PC-9 (cell line): ENCODE data around the gene ELMO2. TPM values are rescaled to one million over a fixed set of nuclear protein-coding genes. Genes with fewer than 3 reads are reported as not detected.

Experiments used
- BruUV-seq: library from RNA; stranded (reverse); fragments of 400-500 nt; replicated peaks from 2 replicates; lab custom pipeline; 2021; lab: Mats Ljungman, UMichigan
- CTCF ChIA-PET: fragments of 300-600 bp; sonication (Branson Sonifier 250); formaldehyde crosslinking; loops from one replicate; lab custom pipeline; 2022; ENCODE audit warnings: antibody characterized with exemption; lab: Charles Lee
- POLR2A ChIA-PET: fragments of 300-600 bp; sonication (Branson Sonifier 250); formaldehyde crosslinking; loops from one replicate; lab custom pipeline; 2022; ENCODE audit warnings: antibody characterized with exemption; ENCODE audit not compliant: unreplicated experiment; lab: Charles Lee
- DNase-seq, 2 experiments: peaks; one replicate each; pipeline versions ENCODE4 v3.0.0 to v3.0.0-alpha.2; 2015 to 2022; ENCODE audit warnings: mixed read lengths in 1 of 2
- H2AFZ ChIP-seq: fragments of 200-600 bp; sonication (generic); 2 replicates; pipeline ENCODE4 v1.8.1; 2017; ENCODE audit warnings: antibody characterized with exemption
- H3F3A ChIP-seq: fragments of 200-600 bp; sonication (generic); 2 replicates; pipeline ENCODE4 v1.8.1; 2017; ENCODE audit warnings: antibody characterized with exemption, mild to moderate bottlenecking, low read depth; ENCODE audit not compliant: insufficient read depth
- H3K27ac ChIP-seq: fragments of 200-600 bp; sonication (generic); 2 replicates; pipeline ENCODE4 v1.6.1; 2016; ENCODE audit warnings: mixed run types
- H3K27me3 ChIP-seq: fragments of 200-600 bp; sonication (generic); 2 replicates; pipeline ENCODE4 v1.6.1; 2016; ENCODE audit warnings: low read depth, mixed run types; ENCODE audit not compliant: insufficient read depth
- H3K36me3 ChIP-seq: fragments of 200-600 bp; sonication (generic); 2 replicates; pipeline ENCODE4 v1.6.1; 2016; ENCODE audit warnings: low read depth, mixed run types
- H3K4me1 ChIP-seq: fragments of 200-600 bp; sonication (generic); replicated peaks from 2 replicates; pipeline ENCODE4 v1.6.1; 2016; ENCODE audit warnings: mixed run types; ENCODE audit not compliant: insufficient read depth
- H3K4me2 ChIP-seq: fragments of 200-600 bp; sonication (generic); 2 replicates; pipeline ENCODE4 v1.6.1; 2017; ENCODE audit warnings: mixed run types
- H3K4me3 ChIP-seq: fragments of 200-600 bp; sonication (generic); 2 replicates; pipeline ENCODE4 v1.6.1; 2016; ENCODE audit warnings: mixed run types
- H3K79me2 ChIP-seq: fragments of 200-600 bp; sonication (generic); 2 replicates; pipeline ENCODE4 v1.6.1; 2017; ENCODE audit warnings: low read depth, mixed run types
- H3K9me2 ChIP-seq: fragments of 200-600 bp; sonication (generic); 2 replicates; pipeline ENCODE4 v1.8.1; 2017; ENCODE audit warnings: mild to moderate bottlenecking; ENCODE audit not compliant: insufficient read depth
- H3K9me3 ChIP-seq: fragments of 200-600 bp; sonication (generic); 2 replicates; pipeline ENCODE4 v1.8.1; 2016; ENCODE audit warnings: low read depth; ENCODE audit not compliant: insufficient read depth
- H4K20me1 ChIP-seq: fragments of 200-600 bp; sonication (generic); 2 replicates; pipeline ENCODE4 v1.8.1; 2017; ENCODE audit not compliant: insufficient read depth
- CTCF ChIP-seq: fragments of 200-600 bp; sonication (generic); conservative IDR thresholded peaks from 2 replicates; pipeline ENCODE4 v1.6.1; 2017; ENCODE audit warnings: mixed run types, antibody characterized with exemption, mild to moderate bottlenecking, moderate library complexity
- EZH2 ChIP-seq: fragments of 200-600 bp; sonication (generic); IDR thresholded peaks from 2 replicates; pipeline ENCODE4 v1.8.0; 2017; ENCODE audit warnings: antibody characterized with exemption, low read depth
- intact Hi-C: fragments of 100-400 bp; cut with micrococcal nuclease; formaldehyde crosslinking; loops from one replicate; pipeline ENCODE4 v1.10.0; 2022; ENCODE audit not compliant: unreplicated experiment
- total RNA-seq: library from RNA; stranded (reverse); gene quantifications from 2 replicates; pipeline ENCODE4 v1.2.3, GENCODE V29; 2021

Gene ELMO2
- total RNA-seq, 1 experiment from 2014 or later: 29.4 TPM

- H3K79me2 ChIP-seq: no peaks in the 10 kb centered on the region
- no peak overlapping the region for H3K27ac ChIP-seq
- DNase-seq: no peak
- H3K9me3 ChIP-seq: no peaks in the 10 kb centered on the region
- ChIA-PET POLR2A (no interaction called here), CTCF (interaction anchor here (0.5 kb wide), 1 partner anchor 919 kb away, joined by 3 read pairs; no protein-coding TSS in a partner anchor)
- H3K4me2 ChIP-seq: no peak overlapping the region
- H4K20me1 ChIP-seq: peaks cover 44% of the 10 kb centered on the region
- no peak overlapping the region for H3K4me3 ChIP-seq
- peaks cover 3% of the 10 kb centered on the region; the same call in 1 of the 2 replicates for H3F3A ChIP-seq
- no peaks in the 10 kb centered on the region; the same call in 1 of the 2 replicates for H3K36me3 ChIP-seq
- H3K9me2 ChIP-seq: no peaks in the 10 kb centered on the region
- intact Hi-C loops: no loop called here
- H3K27me3 ChIP-seq: no peaks in the 10 kb centered on the region
- H2AFZ ChIP-seq: no peak overlapping the region
- BruUV-seq: no TSS peak
- TF ChIP-seq CTCF (no peak), EZH2 (no peak)
- no peaks in the 10 kb centered on the region; the same call in 1 of the 2 replicates for H3K4me1 ChIP-seq
Observed at GRCh38 chr20:46354920-46355654, 51.3 kb downstream of the ELMO2 start.

GRCh38 chr20:46354207-46354555 is 52.2 kb downstream of the ELMO2 start:
- Histone ChIP-seq H3K36me3 (no peaks in the 10 kb centered on the region; the same call in 1 of the 2 replicates), H4K20me1 (peaks cover 35% of the 10 kb centered on the region), H3K9me2 (no peaks in the 10 kb centered on the region), H3K27me3 (no peaks in the 10 kb centered on the region), H2AFZ (no peak overlapping the region), H3K4me2 (no peak overlapping the region), H3K9me3 (no peaks in the 10 kb centered on the region), H3K4me3 (no peak overlapping the region), H3K4me1 (no peaks in the 10 kb centered on the region; the same call in 1 of the 2 replicates), H3F3A (peaks cover 3% of the 10 kb centered on the region), H3K27ac (no peak overlapping the region), H3K79me2 (no peaks in the 10 kb centered on the region)
- CTCF ChIA-PET: no interaction called here
- TF ChIP-seq CTCF (no peak), EZH2 (no peak)
- no peak for DNase-seq
- POLR2A ChIA-PET: no interaction called here
- no TSS peak for BruUV-seq
- intact Hi-C loops: no loop called here

- Histone ChIP-seq H2AFZ (no peak overlapping the region), H3K27me3 (no peaks in the 10 kb centered on the region), H3K4me3 (no peak overlapping the region), H3K27ac (no peak overlapping the region), H3K9me2 (no peaks in the 10 kb centered on the region), H4K20me1 (peaks cover 30% of the 10 kb centered on the region), H3K4me2 (no peak overlapping the region), H3K4me1 (no peaks in the 10 kb centered on the region; the same call in 1 of the 2 replicates), H3K79me2 (no peaks in the 10 kb centered on the region), H3F3A (peaks cover 3% of the 10 kb centered on the region), H3K36me3 (no peaks in the 10 kb centered on the region; the same call in 1 of the 2 replicates), H3K9me3 (no peaks in the 10 kb centered on the region)
- intact Hi-C loops: no loop called here
- TF ChIP-seq EZH2 (no peak), CTCF (no peak)
- ChIA-PET POLR2A (no interaction called here), CTCF (no interaction called here)
- BruUV-seq: no TSS peak
- DNase-seq: no peak
Observed at GRCh38 chr20:46353500-46354206, 52.8 kb downstream of the ELMO2 start.
